CD14-positive monocyte (primary cell): ENCODE data around the gene CSF2RB. TPM values are rescaled to one million over a fixed set of nuclear protein-coding genes. Genes with fewer than 3 reads are reported as not detected.

Experiments
- DNase-seq, 3 donors: peaks; one replicate each; pipeline ENCODE4 v3.0.0-alpha.2; 2011 to 2022
- H2AFZ ChIP-seq: 2 replicates; pipeline ENCODE4 v1.6.0; 2012; ENCODE audit warnings: mild to moderate bottlenecking, low read depth, low read length, inconsistent platforms; ENCODE audit not compliant: insufficient read depth, poor library complexity, severe bottlenecking
- H3K27ac ChIP-seq, 2 donors: 1 replicate in 1 of 2; 2 replicates in 1 of 2; pipeline ENCODE4 v1.5.1; 2012 to 2013; ENCODE audit warnings: low read length in 2 of 2, control low read depth in 1 of 2, inconsistent platforms in 1 of 2, low read depth in 1 of 2, mild to moderate bottlenecking in 1 of 2
- H3K27me3 ChIP-seq, 2 donors: one replicate each; pipeline versions ENCODE4 v1.6.0 to v1.6.1; 2011 to 2013; ENCODE audit warnings: low read length in 2 of 2; ENCODE audit not compliant: control insufficient read depth in 2 of 2, insufficient read depth in 2 of 2
- H3K36me3 ChIP-seq, 2 donors: replicated peaks in 1 of 2; 1 replicate in 1 of 2; 2 replicates in 1 of 2; pipeline versions ENCODE4 v1.5.1 to v1.6.1; 2012 to 2013; ENCODE audit warnings: low read length in 2 of 2, control low read depth in 1 of 2, inconsistent platforms in 1 of 2, mild to moderate bottlenecking in 1 of 2; ENCODE audit not compliant: insufficient read depth in 2 of 2, control insufficient read depth in 1 of 2
- H3K4me1 ChIP-seq, 2 donors: 1 replicate in 1 of 2; 2 replicates in 1 of 2; pipeline versions ENCODE4 v1.5.1 to v1.6.1; 2012 to 2013; ENCODE audit warnings: low read length in 2 of 2, control low read depth in 1 of 2, inconsistent platforms in 1 of 2, mild to moderate bottlenecking in 1 of 2, moderate library complexity in 1 of 2; ENCODE audit not compliant: insufficient read depth in 2 of 2, control insufficient read depth in 1 of 2
- H3K4me2 ChIP-seq: replicated peaks from 2 replicates; pipeline ENCODE3; 2012; ENCODE audit warnings: low read length, moderate library complexity, mild to moderate bottlenecking; ENCODE audit not compliant: poor library complexity, severe bottlenecking; ENCODE audit errors: extremely low read depth
- H3K4me3 ChIP-seq, 3 experiments: fragments of 200-600 bp in 1 of 3; sonication (generic) in 1 of 3; replicated peaks in 1 of 3; 1 replicate in 2 of 3; 2 replicates in 1 of 3; pipeline ENCODE4 v1.5.1; 2011 to 2013; ENCODE audit warnings: low read length in 3 of 3, mild to moderate bottlenecking in 3 of 3, control low read depth in 2 of 3, low read depth in 2 of 3, inconsistent platforms in 1 of 3, moderate library complexity in 1 of 3
- H3K79me2 ChIP-seq: 2 replicates; pipeline ENCODE4 v1.6.0; 2012; ENCODE audit warnings: mild to moderate bottlenecking, control low read depth, inconsistent platforms, low read length, moderate library complexity; ENCODE audit not compliant: insufficient read depth
- H3K9ac ChIP-seq: 2 replicates; pipeline ENCODE4 v1.6.0; 2017; ENCODE audit warnings: low read length, mild to moderate bottlenecking; ENCODE audit not compliant: insufficient read depth, poor library complexity, severe bottlenecking
- H3K9me3 ChIP-seq, 2 donors: replicated peaks in 1 of 2; 1 replicate in 1 of 2; 2 replicates in 1 of 2; pipeline versions ENCODE4 v1.5.1 to v1.6.1; 2012 to 2013; ENCODE audit warnings: low read length in 2 of 2, control low read depth in 1 of 2; ENCODE audit not compliant: control insufficient read depth in 1 of 2, insufficient read depth in 1 of 2
- H4K20me1 ChIP-seq: 2 replicates; pipeline ENCODE4 v1.6.0; 2012; ENCODE audit warnings: mild to moderate bottlenecking, low read length, control low read depth, moderate library complexity; ENCODE audit not compliant: insufficient read depth
- H3K27ac Mint-ChIP-seq, 7 donors: one replicate each; pipeline ENCODE4 v1.8.0; 2020; ENCODE audit warnings: mild to moderate bottlenecking in 7 of 7, mixed read lengths in 7 of 7, moderate library complexity in 6 of 7, inconsistent platforms in 2 of 7
- H3K27me3 Mint-ChIP-seq, 3 donors: one replicate each; pipeline ENCODE4 v1.8.0; 2021 to 2022; ENCODE audit warnings: low read depth in 3 of 3, mild to moderate bottlenecking in 3 of 3, mixed read lengths in 3 of 3, moderate library complexity in 3 of 3, inconsistent platforms in 1 of 3
- H3K36me3 Mint-ChIP-seq, 2 donors: one replicate each; pipeline ENCODE4 v1.8.0; 2020; ENCODE audit warnings: mixed read lengths in 2 of 2, inconsistent platforms in 1 of 2, mild to moderate bottlenecking in 1 of 2
- H3K4me1 Mint-ChIP-seq: one replicate; pipeline ENCODE4 v1.8.0; 2020; ENCODE audit warnings: mild to moderate bottlenecking, mixed read lengths
- H3K4me3 Mint-ChIP-seq, 2 donors: one replicate each; pipeline ENCODE4 v1.8.0; 2020; ENCODE audit warnings: mild to moderate bottlenecking in 2 of 2, mixed read lengths in 2 of 2, moderate library complexity in 1 of 2
- H3K9me3 Mint-ChIP-seq, 7 donors: one replicate each; pipeline ENCODE4 v1.8.0; 2020 to 2022; ENCODE audit warnings: mixed read lengths in 7 of 7, mild to moderate bottlenecking in 6 of 7, moderate library complexity in 6 of 7, inconsistent platforms in 2 of 7
- CTCF ChIP-seq: fragments of 200-600 bp; IDR thresholded peaks from one replicate; pipeline ENCODE4 v1.8.0; 2022; ENCODE audit warnings: antibody characterized with exemption, mild to moderate bottlenecking
- WGBS: methylation state at CpG from one replicate; pipeline ENCODE4 v1.1.5; 2013; ENCODE audit warnings: missing lambda C conversion rate; ENCODE audit not compliant: insufficient coverage; 5-methylcytosine and 5-hydroxymethylcytosine counted together
- intact Hi-C, 2 donors: fragments of 100-400 bp; cut with micrococcal nuclease; formaldehyde crosslinking; loops; one replicate each; pipeline versions ENCODE4 v1.15.0 to v1.15.1; 2023
- polyA plus RNA-seq, 3 donors: library from polyadenylated mRNA; depleted of rRNA in 1 of 3; unstranded in 2 of 3; stranded (reverse) in 1 of 3; fragments of 300-500 nt in 2 of 3; fragments of >200 nt in 1 of 3; fragmentation: Illumina TruSeq in 2 of 3; gene quantifications; 1 replicate in 2 of 3; 2 replicates in 1 of 3; pipeline ENCODE4 v1.2.3, GENCODE V29; 2012 to 2021

The CSF2RB gene
- polyA plus RNA-seq, 3 donors: 29.9 to 91.1 (median 52.7) TPM

- no peak overlapping the region for H3K4me3 Mint-ChIP-seq
- Histone ChIP-seq H4K20me1 (no peaks in the 10 kb centered on the region), H3K27ac (no peak overlapping the region), H2AFZ (no peak overlapping the region), H3K9ac (no peak overlapping the region), H3K9me3 (peaks cover 0 to 8% of the 10 kb centered on the region in 2 donors), H3K4me1 (peaks cover 0 to 2% of the 10 kb centered on the region in 2 donors), H3K79me2 (no peaks in the 10 kb centered on the region), H3K4me3 (no peak overlapping the region), H3K36me3 (no peaks in the 10 kb centered on the region), H3K4me2 (no peak overlapping the region), H3K27me3 (peaks cover 3 to 9% of the 10 kb centered on the region in 2 donors)
- no CpG with 5 or more reads among the region's 2 CpGs for WGBS
- H3K27me3 Mint-ChIP-seq: peaks cover 12 to 19% (median 18%) of the 10 kb centered on the region in 3 donors
- TF ChIP-seq CTCF: no peak
- no peak for DNase-seq
- no peak overlapping the region for H3K27ac Mint-ChIP-seq
- peaks cover 4% of the 10 kb centered on the region for H3K4me1 Mint-ChIP-seq
- H3K9me3 Mint-ChIP-seq: peaks cover 4 to 11% (median 8%) of the 10 kb centered on the region in 7 donors
- H3K36me3 Mint-ChIP-seq: no peaks in the 10 kb centered on the region
- intact Hi-C loops: no loop called here
Observed at GRCh38 chr22:36958366-36958765, 44.9 kb downstream of the CSF2RB start.

- Mint-ChIP-seq H3K9me3 (peaks cover under 1 to 8% (median 4%) of the 10 kb centered on the region in 7 donors), H3K27me3 (peaks cover 12 to 18% (median 12%) of the 10 kb centered on the region in 3 donors), H3K4me3 (no peak overlapping the region), H3K27ac (no peak overlapping the region), H3K4me1 (peaks cover 10% of the 10 kb centered on the region), H3K36me3 (no peaks in the 10 kb centered on the region)
- no peak for DNase-seq
- H3K27me3 ChIP-seq: peaks cover 3 to 9% of the 10 kb centered on the region in 2 donors
- H3K9me3 ChIP-seq: peaks cover 0 to 5% of the 10 kb centered on the region in 2 donors
- H3K79me2 ChIP-seq: no peaks in the 10 kb centered on the region
- no peak overlapping the region for H3K27ac ChIP-seq
- no peak overlapping the region for H2AFZ ChIP-seq
- intact Hi-C loops: no loop called here
- no peaks in the 10 kb centered on the region for H3K36me3 ChIP-seq
- no peak overlapping the region for H3K4me2 ChIP-seq
- H3K4me3 ChIP-seq: no peak overlapping the region
- no peak overlapping the region for H3K9ac ChIP-seq
- peaks cover 5 to 12% of the 10 kb centered on the region in 2 donors for H3K4me1 ChIP-seq
- no peak for TF ChIP-seq CTCF
- no peaks in the 10 kb centered on the region for H4K20me1 ChIP-seq
- 89% methylated on average over 1 of the region's 3 CpGs for WGBS
Observed at GRCh38 chr22:36961626-36962025, 48.2 kb downstream of the CSF2RB start.
